Right renal pelvis (tissue), 4 donors: Measurements from ENCODE around the gene FHL5. TPM values are rescaled to one million over a fixed set of nuclear protein-coding genes. Genes with fewer than 3 reads are reported as not detected.
"Not testable (repeated sequence)": the region's sequence is repeated elsewhere in the genome, so short reads cannot be mapped to it uniquely, and the experiment has no call there.

ENCODE experiments used
- DNase-seq, 4 donors: peaks; one replicate each; pipeline ENCODE4 v3.0.0-alpha.2; 2013; ENCODE audit warnings: low read depth in 4 of 4, low spot score in 3 of 4, missing footprints in 1 of 4
- polyA plus RNA-seq, 4 donors: library from polyadenylated mRNA; unstranded; fragments of 120-200 nt; gene quantifications; one replicate each; pipeline ENCODE4 v1.2.1, GENCODE V29; 2013; ENCODE audit not compliant: insufficient read length in 4 of 4

The FHL5 gene
- under 1 TPM; 0.19 to 0.31 (median 0.23) TPM for polyA plus RNA-seq

GRCh38 chr6:96562886-96563285 lies at the start of gene FHL5:
TSS of gene FHL5 (plus strand) at chr6:96563128. CDS start at chr6:96603614, 40,486 bp downstream.
- no peak for DNase-seq

GRCh38 chr6:96520171-96521115 lies 42.5 kb upstream of the FHL5 start:
- no peak for DNase-seq

GRCh38 chr6:96521306-96521643 lies 41.7 kb upstream of the FHL5 start:
- peak in 2 of 4 donors; percentile 28 to 38 for DNase-seq

- DNase-seq, result peak; percentile 82 to 91 (median 88)
These were observed 41.1 kb upstream of the FHL5 start, which contains the start of gene UFL1 for GRCh38 chr6:96521644-96522464. TSS of gene UFL1 (plus strand) at chr6:96521806. CDS start at chr6:96521874, 68 bp downstream.

GRCh38 chr6:96522465-96523009 lies 40.4 kb upstream of the FHL5 start:
- DNase-seq, result peak in 1 of 4 donors; percentile 5

- DNase-seq, result no peak
These were observed 34.7 kb upstream of the FHL5 start for GRCh38 chr6:96528193-96528592.

GRCh38 chr6:96532399-96532798 lies 30.5 kb upstream of the FHL5 start:
- no peak for DNase-seq

GRCh38 chr6:96537726-96538125 lies 25.2 kb upstream of the FHL5 start:
- no peak for DNase-seq

- no peak for DNase-seq
These were observed 20.2 kb upstream of the FHL5 start for GRCh38 chr6:96542702-96543101.

- no peak for DNase-seq
These were observed 17.0 kb upstream of the FHL5 start for GRCh38 chr6:96545882-96546281.

- no peak for DNase-seq
These were observed 15.3 kb upstream of the FHL5 start for GRCh38 chr6:96547654-96548053.

GRCh38 chr6:96554558-96554957 lies 8.4 kb upstream of the FHL5 start:
- no peak for DNase-seq

GRCh38 chr6:96559740-96560139 lies 3.2 kb upstream of the FHL5 start:
- not testable (repeated sequence) for DNase-seq

GRCh38 chr6:96563853-96564252 lies 925 bp downstream of the FHL5 start:
- no peak for DNase-seq

- no peak for DNase-seq
These were observed 7.1 kb downstream of the FHL5 start for GRCh38 chr6:96570053-96570452.

GRCh38 chr6:96571551-96571950 lies 8.6 kb downstream of the FHL5 start:
- no peak for DNase-seq

GRCh38 chr6:96575359-96575758 lies 12.4 kb downstream of the FHL5 start:
- DNase-seq, result no peak

- DNase-seq, result no peak
These were observed 13.3 kb downstream of the FHL5 start for GRCh38 chr6:96576221-96576620.

GRCh38 chr6:96582021-96582420 lies 19.1 kb downstream of the FHL5 start:
- no peak for DNase-seq

- DNase-seq, result peak in 1 of 4 donors; percentile 2
These were observed 19.5 kb downstream of the FHL5 start for GRCh38 chr6:96582436-96582835.

GRCh38 chr6:96604420-96604819 lies 41.5 kb downstream of the FHL5 start:
- DNase-seq, result no peak
